NCI-H2171 treated with DMSO at 0.1 percent for 48 hours (cell line): ENCODE data around the gene ADM5.

Source experiments
- DNase-seq: peaks from one replicate; lab custom pipeline; 2025; lab: John Stamatoyannopoulos, UW

ADM5 gene

GRCh38 chr19:49658566-49659442, 30.6 kb upstream of the ADM5 start:
- no peak for DNase-seq

- DNase-seq, result no peak
Measured at GRCh38 chr19:49660338-49660961, 28.9 kb upstream of the ADM5 start.

GRCh38 chr19:49662011-49662410, 27.4 kb upstream of the ADM5 start:
- DNase-seq, result no peak

- no peak for DNase-seq
Measured at GRCh38 chr19:49663224-49663623, 26.2 kb upstream of the ADM5 start.

- peak; percentile 89 for DNase-seq
Measured at GRCh38 chr19:49664171-49665035, 25.0 kb upstream of the ADM5 start.

- DNase-seq, result no peak
Measured at GRCh38 chr19:49665036-49665350, 24.4 kb upstream of the ADM5 start.

GRCh38 chr19:49665351-49666119, 23.9 kb upstream of the ADM5 start, which contains the start of the genes BCL2L12 and IRF3:
BCL2L12 (plus strand) TSS chr19:49665933; CDS start chr19:49666693, 760 bp downstream.
IRF3 (minus strand) TSS chr19:49665857; CDS start chr19:49664838, 1,019 bp downstream.
- peak; percentile 86 for DNase-seq

- DNase-seq, result no peak
Measured at GRCh38 chr19:49666120-49666444, 23.3 kb upstream of the ADM5 start.

- DNase-seq, result no peak
Measured at GRCh38 chr19:49667473-49667872, 21.9 kb upstream of the ADM5 start.

- DNase-seq, result no peak
Measured at GRCh38 chr19:49669516-49669915, 19.9 kb upstream of the ADM5 start.

- DNase-seq, result peak; percentile 65
Measured at GRCh38 chr19:49672131-49672919, 17.1 kb upstream of the ADM5 start.

- DNase-seq, result peak; percentile 95
Measured at GRCh38 chr19:49676136-49676783, 13.1 kb upstream of the ADM5 start.

GRCh38 chr19:49676784-49677230, 12.6 kb upstream of the ADM5 start:
- peak; percentile 100 for DNase-seq

GRCh38 chr19:49677231-49677900, 12.0 kb upstream of the ADM5 start, which contains the start of gene PRMT1:
PRMT1 (plus strand) TSS chr19:49677271; CDS start chr19:49677281, 10 bp downstream.
- peak; percentile 78 for DNase-seq

GRCh38 chr19:49677901-49678674, 11.3 kb upstream of the ADM5 start:
- DNase-seq, result peak; percentile 73

GRCh38 chr19:49678985-49679770, 10.2 kb upstream of the ADM5 start:
- no peak for DNase-seq

- no peak for DNase-seq
Measured at GRCh38 chr19:49679771-49680413, 9.5 kb upstream of the ADM5 start.
